Omental fat pad (tissue), 4 donors: Measurements from ENCODE around the gene IFT22. TPM values are rescaled to one million over a fixed set of nuclear protein-coding genes. Genes with fewer than 3 reads are reported as not detected.

Experiments used
- ATAC-seq: fragments of 150-250 bp; one replicate; pipeline ENCODE4 v1.9.1; 2016; ENCODE audit warnings: mild to moderate bottlenecking, moderate library complexity; ENCODE audit not compliant: low FRiP score
- DNase-seq: peaks from one replicate; pipeline ENCODE4 v3.0.0-alpha.2; 2019; ENCODE audit warnings: low spot score
- total RNA-seq, 4 donors: library from RNA; depleted of rRNA; stranded (reverse); fragments of >200 nt; gene quantifications; one replicate each; pipeline ENCODE4 v1.1.0, GENCODE V29; 2016
- TF ChIP-seq, protein P1 (sequence below), 3 donors: fragments of 450-650 bp; IDR thresholded peaks; one replicate each; pipeline ENCODE4 v1.5.1; 2016 to 2017; ENCODE audit warnings: antibody characterized with exemption in 3 of 3, mild to moderate bottlenecking in 3 of 3, moderate library complexity in 2 of 3

The IFT22 gene
- 10 to 100 TPM in 2 of 4 donors, 1 to 10 TPM in 2; 8.4 to 21.4 (median 12.6) TPM for total RNA-seq

- DNase-seq (peak; percentile 65), ATAC-seq (peak; percentile 96)
- TF ChIP-seq, protein P1, sequence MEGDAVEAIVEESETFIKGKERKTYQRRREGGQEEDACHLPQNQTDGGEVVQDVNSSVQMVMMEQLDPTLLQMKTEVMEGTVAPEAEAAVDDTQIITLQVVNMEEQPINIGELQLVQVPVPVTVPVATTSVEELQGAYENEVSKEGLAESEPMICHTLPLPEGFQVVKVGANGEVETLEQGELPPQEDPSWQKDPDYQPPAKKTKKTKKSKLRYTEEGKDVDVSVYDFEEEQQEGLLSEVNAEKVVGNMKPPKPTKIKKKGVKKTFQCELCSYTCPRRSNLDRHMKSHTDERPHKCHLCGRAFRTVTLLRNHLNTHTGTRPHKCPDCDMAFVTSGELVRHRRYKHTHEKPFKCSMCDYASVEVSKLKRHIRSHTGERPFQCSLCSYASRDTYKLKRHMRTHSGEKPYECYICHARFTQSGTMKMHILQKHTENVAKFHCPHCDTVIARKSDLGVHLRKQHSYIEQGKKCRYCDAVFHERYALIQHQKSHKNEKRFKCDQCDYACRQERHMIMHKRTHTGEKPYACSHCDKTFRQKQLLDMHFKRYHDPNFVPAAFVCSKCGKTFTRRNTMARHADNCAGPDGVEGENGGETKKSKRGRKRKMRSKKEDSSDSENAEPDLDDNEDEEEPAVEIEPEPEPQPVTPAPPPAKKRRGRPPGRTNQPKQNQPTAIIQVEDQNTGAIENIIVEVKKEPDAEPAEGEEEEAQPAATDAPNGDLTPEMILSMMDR (IDR thresholded peaks at IDR 0.05), result no peak
These were observed at the start of gene IFT22 for GRCh38 chr7:101321491-101322401. TSS of gene IFT22 (minus strand) at chr7:101321812. CDS start at chr7:101321709, 103 bp downstream.

GRCh38 chr7:101370836-101371235, 49.2 kb upstream of the IFT22 start:
- TF ChIP-seq, protein P1 (IDR thresholded peaks at IDR 0.05), result no peak
- no peak for ATAC-seq

DNA sequence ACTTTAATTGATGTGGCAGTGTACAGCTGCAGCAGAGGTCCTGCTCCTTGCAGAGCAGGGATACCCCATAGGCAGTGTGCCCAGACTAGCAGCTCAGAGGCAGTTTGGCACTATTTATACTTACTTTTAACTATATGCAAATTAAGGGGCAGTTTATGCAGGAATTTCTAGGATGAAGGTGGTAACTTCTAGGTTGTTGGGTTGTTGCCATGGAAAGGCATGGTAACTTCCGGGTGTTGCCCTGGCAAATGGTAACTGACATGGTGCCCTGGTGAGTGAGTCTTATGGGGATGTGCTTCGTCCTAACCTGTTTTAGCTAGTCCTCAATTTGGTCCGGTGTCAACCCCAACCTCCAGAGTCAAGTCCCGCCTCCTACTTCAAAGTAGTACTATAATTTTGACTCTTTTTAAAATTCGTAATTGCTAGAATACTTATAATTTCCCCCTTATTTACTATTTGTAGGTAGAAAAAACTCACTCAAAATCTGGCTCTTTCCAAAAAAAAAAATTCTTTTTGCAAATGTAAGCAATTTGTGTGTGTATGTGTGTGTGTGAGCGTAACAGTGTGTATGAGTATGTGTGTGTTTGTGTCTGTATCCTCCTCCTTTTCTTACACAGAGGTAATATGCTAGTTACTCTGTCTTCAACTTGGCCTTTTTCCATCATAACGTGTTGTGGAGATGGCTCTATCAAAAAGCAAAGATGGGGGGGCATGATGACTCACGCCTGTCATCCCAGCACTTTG, 47.0 kb upstream of the IFT22 start:
- TF ChIP-seq, protein P1 (IDR thresholded peaks at IDR 0.05), result no peak
- no peak for DNase-seq
- ATAC-seq, result no peak

More at GRCh38 chr7:101370836-101371235, 49.2 kb upstream of the IFT22 start:
- no peak for DNase-seq

DNA sequence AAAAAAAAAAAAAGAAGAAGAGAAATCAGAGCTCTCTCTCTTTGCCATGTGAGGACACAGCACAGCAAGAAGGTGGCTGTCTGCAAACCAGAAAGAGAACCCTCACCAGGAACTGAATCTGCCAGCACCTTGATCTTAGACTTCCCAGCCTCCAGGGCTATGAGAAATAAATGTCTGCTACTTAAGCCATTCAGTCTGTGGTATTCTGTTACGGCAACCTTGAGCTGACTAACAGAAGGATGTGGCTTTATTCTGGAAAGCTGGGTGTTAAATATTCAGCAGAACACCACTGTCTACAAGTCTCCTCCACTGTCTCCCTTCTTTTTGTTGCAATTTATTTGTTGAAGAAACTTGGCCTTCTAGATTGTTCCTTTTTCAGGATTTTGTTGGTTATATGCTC, 46.1 kb upstream of the IFT22 start:
- ATAC-seq, result no peak
- no peak for DNase-seq
- TF ChIP-seq, protein P1 (IDR thresholded peaks at IDR 0.05), result no peak

GRCh38 chr7:101365956-101366355, 44.3 kb upstream of the IFT22 start:
- DNase-seq, result no peak
- TF ChIP-seq, protein P1 (IDR thresholded peaks at IDR 0.05), result no peak
- ATAC-seq, result no peak

- peak; percentile 81 for ATAC-seq
- peak; percentile 25 for DNase-seq
- TF ChIP-seq, protein P1 (IDR thresholded peaks at IDR 0.05), result peak in 1 of 3 donors; percentile 48
These were observed 42.2 kb upstream of the IFT22 start for GRCh38 chr7:101363734-101364374.
